Inferior parietal cortex (tissue), 1 donor: ENCODE data around the gene MAGEA9B.
"Not testable (repeated sequence)": the region's sequence is repeated elsewhere in the genome, so short reads cannot be mapped to it uniquely, and the experiment has no call there.

Experiments
- DNase-seq: peaks from one replicate; pipeline ENCODE4 v3.0.0-alpha.2; 2016; ENCODE audit errors: extremely low spot score

Gene MAGEA9B

GRCh38 chrX:149571770-149572169, 15.5 kb downstream of the MAGEA9B start:
- no peak for DNase-seq

- no peak for DNase-seq
These were observed 16.6 kb downstream of the MAGEA9B start for GRCh38 chrX:149570668-149571067.

- DNase-seq = no peak
These were observed 17.5 kb downstream of the MAGEA9B start for GRCh38 chrX:149569770-149570169.

DNA sequence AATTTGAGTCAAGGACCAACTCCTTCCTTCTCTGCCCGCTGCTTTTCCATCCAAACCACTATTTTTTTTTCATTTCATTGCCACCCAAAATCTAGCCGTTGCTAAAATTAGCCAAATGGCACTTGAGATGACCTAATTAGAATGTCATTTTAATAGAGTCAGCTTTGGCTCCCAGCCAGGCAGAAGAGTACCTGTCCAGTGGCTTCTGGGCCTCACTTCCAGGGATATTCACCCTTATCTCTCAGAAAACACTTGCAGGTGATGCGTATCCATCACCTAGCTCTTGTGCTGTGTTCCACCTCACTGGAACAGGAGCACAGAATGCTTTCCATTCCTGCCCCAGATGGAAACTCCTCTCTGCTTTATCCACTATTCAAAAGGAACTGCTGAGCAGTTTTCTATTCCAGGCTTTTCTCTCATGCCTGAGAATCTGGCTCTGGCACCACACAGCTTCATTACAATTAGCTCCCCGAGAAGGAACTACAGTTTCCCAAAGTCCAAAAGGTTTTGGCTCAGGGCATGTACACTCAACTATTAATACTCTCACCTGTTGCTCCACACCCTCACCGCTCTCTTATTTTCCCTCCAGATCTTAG, 18.5 kb downstream of the MAGEA9B start:
- no peak for DNase-seq

DNA sequence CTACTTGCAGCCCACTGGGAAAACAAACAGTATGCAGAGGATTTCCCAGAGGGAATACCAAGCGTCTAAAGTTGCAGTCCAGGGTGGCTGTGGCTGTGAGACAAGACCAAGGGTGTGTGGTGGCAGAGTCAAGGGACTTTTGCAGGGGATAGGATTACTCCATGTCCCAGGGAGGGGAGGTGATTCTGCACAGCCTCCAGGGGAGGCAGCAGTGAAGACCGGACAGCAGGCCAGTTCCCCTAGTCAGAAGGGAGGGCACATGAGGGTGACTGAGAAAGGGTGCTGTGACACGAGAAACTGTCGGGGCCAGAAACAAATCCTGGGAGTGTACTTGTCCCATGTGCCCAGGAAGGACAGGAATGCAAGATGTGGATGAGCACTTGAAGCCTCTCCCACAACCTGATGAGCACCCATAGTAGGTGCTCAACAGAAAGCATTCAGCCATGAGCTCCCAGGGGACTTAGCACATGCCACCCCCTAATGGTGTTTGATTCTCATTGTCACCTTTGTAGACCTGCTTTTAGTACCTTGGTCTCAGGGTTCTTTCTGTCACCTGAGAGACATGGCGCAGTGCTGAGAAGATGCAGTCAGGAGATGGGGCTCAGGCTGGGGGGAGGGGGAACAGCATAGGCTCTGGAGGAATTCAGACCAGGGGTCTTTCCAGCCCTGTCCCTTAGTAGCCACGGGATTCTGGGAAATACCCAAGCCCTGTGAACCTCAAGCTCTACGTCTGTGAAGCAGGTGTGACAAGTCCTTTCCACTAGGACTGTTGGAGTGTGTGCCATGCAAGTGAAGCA, 19.4 kb downstream of the MAGEA9B start:
- DNase-seq = no peak

GRCh38 chrX:149563359-149563758, 23.9 kb downstream of the MAGEA9B start:
- DNase-seq = no peak

DNA sequence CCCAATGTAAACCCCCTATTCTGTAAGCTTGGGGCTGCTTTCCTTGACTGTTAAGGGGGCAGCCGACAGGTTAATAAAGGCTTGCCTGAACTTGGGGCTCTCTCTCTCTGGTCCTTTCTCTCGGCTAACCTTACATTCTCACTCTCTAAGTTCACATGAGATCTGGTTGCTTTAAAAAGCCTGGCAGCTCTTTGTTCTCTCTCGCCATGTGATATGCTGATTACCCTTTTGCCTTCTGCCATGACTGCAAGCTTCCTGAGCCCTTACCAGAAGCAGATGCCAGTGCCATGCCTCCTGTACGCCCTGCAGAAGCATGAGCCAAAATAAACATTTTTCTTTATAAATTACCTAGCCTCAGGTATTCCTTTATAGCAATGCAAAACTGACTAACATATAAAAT, 32.0 kb downstream of the MAGEA9B start:
- not testable (repeated sequence) for DNase-seq

DNA sequence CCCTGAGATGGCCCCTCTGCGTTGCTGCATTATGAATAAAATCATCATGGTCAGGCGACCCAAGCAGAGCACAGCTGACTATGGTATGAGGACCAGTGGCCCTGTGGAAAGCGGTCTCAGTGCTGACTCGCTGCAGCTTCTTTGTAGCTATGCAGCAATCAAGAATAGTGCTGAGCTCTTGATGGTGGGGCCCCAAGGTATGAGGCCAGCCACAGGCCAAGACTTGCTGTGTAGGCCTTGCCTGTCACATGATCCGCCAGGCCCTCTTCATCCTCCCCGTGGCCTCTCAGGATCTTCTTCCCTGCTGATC, 35.4 kb downstream of the MAGEA9B start:
- not testable (repeated sequence) for DNase-seq

- not testable (repeated sequence) for DNase-seq
These were observed 35.9 kb downstream of the MAGEA9B start for GRCh38 chrX:149551245-149551938.

GRCh38 chrX:149550454-149550853, 36.8 kb downstream of the MAGEA9B start:
- DNase-seq = not testable (repeated sequence)

DNA sequence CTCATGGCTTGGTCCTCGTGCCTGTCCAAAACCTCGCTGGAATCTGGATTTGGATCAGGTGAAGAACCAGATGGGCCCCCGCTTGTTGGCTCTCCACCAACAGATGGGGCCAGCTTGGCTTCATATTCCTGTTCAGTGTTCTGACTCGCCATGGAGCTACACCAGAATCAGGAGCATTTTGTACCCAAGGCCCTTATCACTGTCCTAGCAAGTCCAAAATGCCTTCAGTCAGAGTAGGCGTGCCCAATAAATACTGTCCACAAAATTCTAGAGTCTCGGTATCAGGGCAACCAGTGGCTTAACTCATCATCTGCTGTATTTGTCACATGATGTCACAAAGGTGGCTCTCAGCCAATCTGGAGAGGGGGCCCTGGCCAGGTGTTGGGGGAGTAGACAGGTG, 37.6 kb downstream of the MAGEA9B start, which contains the start of gene HSFX3:
TSS of gene HSFX3 (minus strand) at position 224 of the 400 bp plus-strand sequence. CDS start at position 152, 72 bp downstream.
- DNase-seq = not testable (repeated sequence)

GRCh38 chrX:149547782-149548181, 39.5 kb downstream of the MAGEA9B start:
- DNase-seq = not testable (repeated sequence)

DNA sequence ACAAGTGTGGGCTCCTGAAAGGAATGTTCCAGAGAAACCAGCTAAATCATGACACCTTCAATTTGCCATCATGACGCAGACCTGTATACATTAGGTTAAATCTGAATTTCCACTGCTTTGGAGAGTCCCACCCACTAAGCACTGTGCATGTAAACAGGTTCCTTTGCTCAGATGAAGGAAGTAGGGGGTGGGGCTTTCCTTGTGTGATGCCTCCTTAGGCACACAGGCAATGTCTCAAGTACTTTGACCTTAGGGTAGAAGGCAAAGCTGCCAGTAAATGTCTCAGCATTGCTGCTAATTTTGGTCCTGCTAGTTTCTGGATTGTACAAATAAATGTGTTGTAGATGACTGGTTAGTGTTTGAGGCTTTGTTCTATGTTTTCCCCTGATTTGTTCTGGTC, 40.3 kb downstream of the MAGEA9B start:
- DNase-seq = not testable (repeated sequence)

DNA sequence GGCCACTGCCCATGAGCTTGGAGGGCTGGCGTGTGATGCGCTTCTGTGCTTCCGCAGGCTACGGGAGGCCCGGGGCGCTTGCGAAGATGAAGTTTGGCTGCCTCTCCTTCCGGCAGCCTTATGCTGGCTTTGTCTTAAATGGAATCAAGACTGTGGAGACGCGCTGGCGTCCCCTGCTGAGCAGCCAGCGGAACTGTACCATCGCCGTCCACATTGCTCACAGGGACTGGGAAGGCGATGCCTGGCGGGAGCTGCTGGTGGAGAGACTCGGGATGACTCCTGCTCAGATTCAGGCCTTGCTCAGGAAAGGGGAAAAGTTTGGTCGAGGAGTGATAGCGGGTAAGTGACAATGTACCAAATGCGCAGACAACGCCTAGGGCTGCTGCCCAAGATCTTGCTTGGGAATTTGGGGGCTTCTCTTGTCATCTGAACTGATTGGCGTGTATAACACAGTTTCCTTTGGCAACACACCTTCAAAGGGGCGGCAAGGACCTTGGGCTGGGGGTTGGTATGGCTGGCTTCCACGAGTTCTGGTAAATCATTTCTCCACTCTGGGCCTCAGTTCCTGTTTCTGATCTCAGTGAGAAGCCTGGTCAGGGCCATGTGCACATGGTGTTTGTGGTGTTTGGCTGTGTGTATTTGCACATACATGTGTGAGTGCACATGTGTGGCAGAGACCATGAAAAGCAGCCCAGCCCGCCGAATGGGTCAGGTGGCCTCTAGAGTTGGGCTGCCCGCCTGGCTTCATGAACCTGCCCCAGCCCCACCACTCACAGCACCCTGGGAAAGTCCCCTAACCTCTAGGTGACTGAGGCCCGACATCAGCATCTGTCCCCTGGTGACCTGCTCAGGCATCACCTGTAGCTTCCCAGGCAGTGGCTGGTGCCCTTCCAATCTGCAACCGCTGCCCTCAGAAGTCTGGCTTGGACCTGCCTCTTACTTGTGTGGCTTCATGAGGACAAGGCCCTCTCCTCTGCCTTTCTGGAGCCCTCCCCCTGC, 41.4 kb downstream of the MAGEA9B start:
- not testable (repeated sequence) for DNase-seq

- DNase-seq = no peak
These were observed 45.7 kb downstream of the MAGEA9B start for GRCh38 chrX:149541521-149542047.

GRCh38 chrX:149540621-149541520, 46.4 kb downstream of the MAGEA9B start, which contains the start of gene EOLA1:
Gene EOLA1, plus strand, starts transcription at chrX:149541012. Its CDS starts 4,619 bp downstream, at chrX:149545631.
- DNase-seq = peak; percentile 83

- DNase-seq = no peak
These were observed 47.1 kb downstream of the MAGEA9B start for GRCh38 chrX:149540131-149540620.

GRCh38 chrX:149539283-149540130, 47.8 kb downstream of the MAGEA9B start:
- peak; percentile 33 for DNase-seq

DNA sequence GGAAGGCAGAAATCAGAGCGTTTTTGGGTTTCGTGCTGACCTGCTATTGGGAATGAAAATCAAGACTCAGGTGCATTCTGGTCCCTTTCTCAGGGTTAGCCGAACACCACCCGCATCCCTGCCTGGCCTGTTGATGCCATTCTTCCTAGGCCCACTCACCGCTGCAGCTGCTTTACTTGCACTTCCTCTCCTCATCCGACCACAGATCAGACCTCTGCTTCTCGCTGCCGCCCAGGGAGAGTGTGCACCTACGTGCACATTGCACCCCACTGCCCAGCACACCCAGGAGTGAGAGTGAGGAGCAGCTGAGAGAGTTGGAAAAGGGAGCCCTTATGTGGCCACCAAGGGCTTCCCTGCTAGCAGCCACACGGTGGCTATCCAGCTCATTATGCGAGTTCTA, 49.8 kb downstream of the MAGEA9B start:
- DNase-seq = not testable (repeated sequence)
